Measurements from ENCODE around the gene TTLL13.
"Not testable (repeated sequence)": the region's sequence is repeated elsewhere in the genome, so short reads cannot be mapped to it uniquely, and the experiment has no call there.

The TTLL13 gene

DNA sequence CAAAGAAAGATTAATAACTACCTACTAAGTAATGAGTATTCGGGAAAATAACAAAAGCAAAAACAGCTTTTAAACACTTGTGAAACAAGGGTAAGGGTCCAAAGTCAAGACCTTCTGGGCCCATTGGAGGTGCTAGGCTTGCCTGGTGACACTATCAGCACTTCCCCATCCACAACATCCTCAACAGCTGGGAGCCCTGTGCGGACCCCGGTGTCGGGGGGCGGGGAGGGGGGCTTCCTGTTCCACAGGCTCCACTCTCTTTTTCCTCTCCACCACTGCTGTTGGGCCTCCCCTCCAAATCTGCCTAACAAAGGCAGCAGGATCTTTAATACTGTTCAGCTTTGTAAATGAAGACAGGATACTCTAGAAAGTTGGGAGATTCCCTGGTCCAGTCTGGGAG, 37.7 kb downstream of the TTLL13 start:
- DNase-seq (ENCODE audit: low read depth, low spot score): no peak

DNA sequence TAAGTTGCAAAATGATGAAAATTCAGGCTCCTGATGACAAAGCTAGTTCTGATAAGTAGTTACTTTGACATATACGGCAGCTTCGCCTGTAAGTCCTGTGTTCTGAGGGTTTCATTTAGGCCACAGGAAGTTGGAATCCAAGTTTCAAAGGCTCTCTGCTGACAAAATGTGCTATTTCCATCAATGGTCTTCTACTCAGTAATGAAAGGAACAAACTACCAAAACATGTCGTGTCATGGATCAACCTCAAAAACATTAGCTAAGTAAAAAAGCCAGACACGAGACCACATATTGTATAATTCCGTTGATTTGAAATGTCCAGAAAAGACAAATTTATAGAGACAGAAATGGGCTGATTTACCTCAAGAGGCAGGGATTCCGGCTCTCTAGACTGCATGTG, 38.6 kb downstream of the TTLL13 start:
- no peak for DNase-seq (ENCODE audit: low read depth, low spot score)

DNA sequence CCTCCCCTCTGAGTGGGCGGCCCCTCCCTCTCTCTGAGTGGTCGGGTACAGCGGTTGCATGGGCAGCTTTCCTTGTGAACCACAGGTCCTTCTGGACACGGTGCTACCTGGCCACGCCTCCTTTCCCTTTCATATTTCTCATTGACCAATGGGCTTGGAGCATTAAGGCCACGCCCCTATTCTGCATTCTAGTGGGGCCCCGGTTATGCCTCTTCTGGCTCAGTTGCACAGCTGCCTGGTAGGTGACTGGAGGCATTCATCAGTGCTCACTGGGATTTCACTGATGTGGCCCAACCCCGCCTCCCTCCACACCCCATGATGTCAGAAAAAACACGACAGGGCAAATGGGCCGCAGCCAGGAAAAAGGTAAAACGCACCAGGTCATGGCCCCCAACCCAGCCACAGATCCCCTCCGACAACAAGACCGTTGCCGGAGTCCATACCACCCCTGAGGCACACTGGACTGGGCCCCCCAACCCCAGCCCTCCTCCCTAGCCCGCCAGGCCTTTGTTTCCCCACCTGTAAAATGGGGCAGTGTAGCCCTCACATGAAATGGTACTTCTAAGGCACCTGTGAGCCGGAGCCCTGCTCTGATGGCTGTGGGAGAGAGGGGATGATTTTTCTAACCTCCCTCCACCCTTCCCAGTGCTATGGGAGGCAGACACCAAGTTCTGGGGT, 42.5 kb downstream of the TTLL13 start:
- DNase-seq (ENCODE audit: low read depth, low spot score): no peak

DNA sequence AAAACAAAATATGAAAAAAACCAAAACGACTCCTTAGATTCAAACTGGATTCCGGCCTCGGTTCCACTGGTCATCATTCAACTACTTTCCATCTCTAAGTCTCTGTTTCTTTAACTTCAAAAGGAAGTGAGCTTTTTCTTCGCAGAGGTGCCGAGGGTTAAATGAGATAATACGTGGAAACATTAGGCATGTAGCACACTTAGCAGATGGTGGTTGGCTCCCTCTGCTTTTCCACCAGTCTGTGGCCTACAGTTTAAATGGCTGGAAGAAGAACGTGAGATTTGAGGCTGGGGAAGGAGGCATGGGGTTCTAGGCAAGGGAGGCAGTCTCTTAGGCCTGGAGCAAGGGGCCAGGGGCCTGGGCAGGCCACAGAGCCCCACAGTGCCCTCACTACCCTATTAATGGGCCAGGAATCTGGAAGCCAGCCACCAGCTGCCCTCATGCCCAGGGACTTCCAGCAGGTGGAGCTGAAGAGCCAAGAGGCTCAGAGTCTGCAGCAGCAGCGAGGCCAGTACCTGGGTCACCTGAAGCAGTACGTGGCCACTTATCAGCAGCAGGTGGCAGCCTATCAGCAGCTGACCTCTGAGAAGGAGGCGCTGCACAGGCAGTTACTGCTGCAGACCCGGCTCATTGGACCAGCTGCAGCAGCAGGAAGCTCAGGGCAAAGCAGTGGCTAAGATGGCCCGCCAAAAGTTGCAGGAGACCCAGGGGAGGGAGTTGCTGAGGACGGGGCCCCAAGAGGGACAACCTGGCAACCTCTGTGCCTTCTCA, 43.9 kb downstream of the TTLL13 start:
- not testable (repeated sequence) for DNase-seq (ENCODE audit: low read depth, low spot score)

DNA sequence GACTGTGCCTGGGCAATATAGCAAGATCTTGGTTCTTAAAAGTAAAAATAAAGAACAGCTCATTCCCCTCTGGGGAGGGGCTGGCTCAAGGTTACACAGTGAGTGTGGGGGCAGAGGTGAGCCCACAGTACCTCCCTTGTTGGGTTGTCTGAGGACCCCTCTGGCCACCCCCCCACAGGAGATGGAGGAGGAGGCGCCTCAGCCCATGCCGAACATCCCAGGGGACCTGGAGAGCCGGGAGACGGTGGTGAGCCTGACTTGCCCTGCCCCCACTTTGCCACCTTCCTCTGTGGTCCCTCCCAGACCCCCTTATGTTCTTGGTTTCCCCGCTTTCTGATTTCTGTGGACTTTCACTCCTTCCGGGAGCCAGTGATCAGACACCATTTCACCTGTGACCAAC, 44.8 kb downstream of the TTLL13 start:
- no peak for DNase-seq (ENCODE audit: low read depth, low spot score)

DNA sequence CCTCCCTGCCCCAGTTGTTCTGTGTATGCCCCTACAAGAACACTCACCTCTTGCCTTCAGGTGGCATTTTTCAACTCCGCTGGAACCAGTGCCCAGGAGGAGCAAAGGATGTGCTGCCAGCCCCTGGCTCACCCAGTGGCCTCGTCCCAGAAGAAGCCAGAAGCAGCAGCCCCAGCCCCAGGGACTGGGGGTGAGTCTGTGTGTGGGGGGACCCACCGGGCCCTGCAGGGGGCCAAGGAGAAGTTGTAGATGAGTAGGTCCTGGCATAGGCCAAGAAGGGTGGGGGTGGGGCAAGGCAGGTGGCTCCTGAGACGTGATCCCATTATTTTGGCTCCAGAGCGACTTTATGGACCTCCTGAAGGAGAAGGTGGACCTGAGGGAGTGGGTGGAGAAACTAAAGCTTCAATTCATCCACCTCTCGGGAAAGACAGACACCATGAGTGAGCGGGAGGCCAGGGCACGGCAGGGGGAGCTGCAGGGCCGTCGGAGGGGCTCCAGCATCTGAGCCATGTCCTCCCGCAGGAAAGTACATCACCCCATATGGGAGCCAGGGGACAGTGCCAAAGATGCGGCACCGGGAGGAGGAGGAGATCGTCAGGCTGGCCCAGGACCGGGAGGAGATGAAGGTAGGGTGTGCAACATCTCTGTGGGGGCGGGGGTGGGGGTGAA, 45.4 kb downstream of the TTLL13 start:
- no peak for DNase-seq (ENCODE audit: low read depth, low spot score)

DNA sequence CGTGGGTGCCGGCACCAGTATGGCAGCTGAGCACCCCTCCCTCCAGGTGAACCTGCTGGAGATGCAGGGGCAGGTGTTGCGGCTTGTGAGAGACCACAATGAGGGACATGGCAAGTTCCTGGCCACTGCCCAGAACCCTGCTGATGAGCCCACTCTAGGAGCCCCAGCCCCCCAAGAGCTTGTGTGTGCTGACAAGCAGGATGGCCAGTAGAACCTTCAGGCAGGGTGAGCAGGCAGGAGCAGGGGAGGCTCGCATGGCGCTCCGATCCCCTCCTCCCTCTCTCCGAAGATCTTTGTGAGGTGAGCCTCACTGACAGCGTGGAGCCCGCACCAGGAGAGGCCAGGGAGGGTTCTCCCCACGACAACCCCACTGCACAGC, 45.9 kb downstream of the TTLL13 start:
- no peak for DNase-seq (ENCODE audit: low read depth, low spot score)

DNA sequence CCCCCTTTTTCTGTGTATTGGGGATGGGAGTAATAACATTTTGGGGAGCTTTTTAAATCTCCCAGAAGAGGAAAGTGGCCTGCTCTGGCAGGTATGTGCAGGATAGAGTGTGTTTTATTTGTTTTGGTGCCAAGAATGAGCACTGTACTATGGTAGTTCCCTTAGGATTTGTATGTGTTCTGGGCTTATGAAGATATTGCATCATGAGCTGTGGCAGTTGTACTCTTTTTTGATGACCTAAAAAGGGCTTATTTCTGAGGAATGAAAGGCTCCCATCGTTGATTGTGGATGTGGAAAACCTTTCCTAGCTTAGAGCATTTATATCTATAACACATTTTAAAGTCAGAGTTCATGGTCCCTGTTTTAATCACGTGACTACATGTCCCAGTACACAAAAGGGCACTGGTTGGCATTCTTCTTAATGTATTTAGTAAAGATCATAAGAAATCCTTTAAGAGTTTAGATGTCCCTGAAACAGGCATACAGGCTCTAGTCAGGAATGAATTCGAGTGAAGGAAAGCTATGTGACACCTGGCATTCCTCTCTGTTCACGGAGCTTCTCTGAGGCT, 47.0 kb downstream of the TTLL13 start:
- DNase-seq (ENCODE audit: low read depth, low spot score): not testable (repeated sequence)

DNA sequence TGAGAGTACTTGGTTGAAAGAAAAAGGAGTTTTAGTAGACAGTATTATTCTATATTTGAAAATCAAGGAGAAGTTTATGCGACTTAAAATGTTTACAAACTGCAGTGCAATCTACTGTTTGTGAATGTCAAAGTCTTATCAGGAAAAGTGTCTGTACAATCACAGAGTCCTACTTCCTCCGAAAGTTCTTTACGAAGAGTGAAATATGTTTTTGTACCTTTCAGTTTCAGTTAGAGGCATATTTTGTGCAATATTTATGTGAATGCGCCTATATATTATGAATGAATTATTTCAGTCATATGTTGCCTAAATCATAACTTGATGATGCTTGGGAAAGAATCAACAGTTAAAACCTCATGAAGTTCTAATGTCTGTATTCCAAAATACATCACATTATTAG, 47.7 kb downstream of the TTLL13 start:
- DNase-seq (ENCODE audit: low read depth, low spot score): no peak

DNA sequence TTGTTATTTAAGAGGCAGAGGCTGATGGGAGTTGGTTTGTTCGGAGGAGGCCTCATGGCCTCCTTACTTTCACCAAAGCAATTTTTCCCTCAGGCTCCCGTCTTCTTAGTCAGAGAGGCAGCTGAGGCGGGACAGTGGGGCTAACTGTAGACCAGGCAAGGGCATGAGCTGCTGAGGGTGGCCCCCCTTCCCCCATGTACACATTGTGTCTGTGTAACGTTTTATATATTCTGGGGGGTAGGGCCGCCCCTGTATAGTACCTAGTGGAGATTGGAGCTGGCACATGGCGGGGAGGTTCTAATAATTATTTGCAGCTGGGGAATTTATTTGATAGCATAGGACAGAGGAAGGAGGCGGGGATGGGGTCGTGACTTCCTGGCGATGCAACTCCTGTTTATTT, 51.2 kb downstream of the TTLL13 start:
- DNase-seq (ENCODE audit: low read depth, low spot score): no peak

DNA sequence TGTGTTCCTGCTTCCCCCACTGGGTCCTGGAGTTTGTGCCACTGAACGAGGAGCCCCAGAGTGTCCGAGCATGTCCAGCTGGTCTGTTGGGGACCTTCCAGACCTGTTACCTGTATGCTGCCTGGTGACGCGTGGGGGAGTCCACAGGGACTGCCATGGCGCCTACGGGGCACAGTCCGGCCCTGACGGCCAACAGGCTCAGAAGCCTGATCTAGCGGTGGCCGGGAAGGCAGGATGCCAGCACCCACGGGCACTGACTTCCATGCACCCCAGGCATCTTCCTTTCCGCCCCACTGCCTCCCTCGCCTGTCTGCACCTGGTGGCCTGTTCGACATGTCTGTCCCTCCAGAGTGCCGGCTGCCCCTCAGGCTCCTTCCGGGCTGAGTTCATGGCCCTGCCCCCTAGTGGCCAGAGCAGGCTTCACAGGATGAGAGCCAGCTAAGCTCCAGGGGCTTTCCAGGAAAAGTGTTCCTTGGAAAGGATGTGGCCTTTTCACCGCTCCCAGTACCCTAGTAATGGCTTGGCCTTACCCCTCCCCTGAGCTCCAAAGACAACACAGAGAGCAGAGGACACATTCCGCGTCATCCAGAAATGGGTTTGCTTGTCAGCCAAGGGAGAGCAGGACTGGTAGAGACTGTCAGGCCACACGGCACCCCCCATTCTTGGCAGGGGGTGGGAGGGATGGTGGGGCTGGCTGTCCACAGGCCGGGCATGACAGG, 51.8 kb downstream of the TTLL13 start:
- DNase-seq (ENCODE audit: low read depth, low spot score): peak; percentile 26

DNA sequence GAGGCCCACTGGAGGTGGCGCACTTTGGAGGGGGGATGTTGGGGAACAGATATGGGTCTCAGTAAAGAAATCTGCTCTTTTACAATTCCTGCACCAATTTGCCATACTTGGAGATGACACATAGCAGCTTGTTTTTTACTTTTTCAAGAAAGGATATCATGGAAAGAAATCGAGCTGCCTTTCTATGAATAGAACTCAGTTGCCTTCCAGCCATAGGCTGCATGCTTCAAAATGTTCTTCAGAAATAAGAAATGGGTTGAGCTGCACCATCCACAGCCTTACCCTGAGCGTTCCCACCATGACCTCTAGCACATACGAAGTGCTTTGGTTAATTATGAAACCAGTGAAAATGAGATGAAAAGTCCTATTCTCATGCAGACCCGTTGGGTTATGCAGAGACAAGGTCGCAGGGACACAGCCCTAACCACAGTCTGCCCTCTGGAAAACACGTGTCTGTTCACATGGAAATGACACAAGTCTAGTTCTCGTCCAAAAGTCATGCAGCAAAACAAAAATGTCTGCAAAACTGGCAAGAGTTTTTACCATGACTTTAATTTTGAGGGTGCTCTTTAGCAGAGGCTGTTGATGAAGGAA, 52.4 kb downstream of the TTLL13 start:
- no peak for DNase-seq (ENCODE audit: low read depth, low spot score)

DNA sequence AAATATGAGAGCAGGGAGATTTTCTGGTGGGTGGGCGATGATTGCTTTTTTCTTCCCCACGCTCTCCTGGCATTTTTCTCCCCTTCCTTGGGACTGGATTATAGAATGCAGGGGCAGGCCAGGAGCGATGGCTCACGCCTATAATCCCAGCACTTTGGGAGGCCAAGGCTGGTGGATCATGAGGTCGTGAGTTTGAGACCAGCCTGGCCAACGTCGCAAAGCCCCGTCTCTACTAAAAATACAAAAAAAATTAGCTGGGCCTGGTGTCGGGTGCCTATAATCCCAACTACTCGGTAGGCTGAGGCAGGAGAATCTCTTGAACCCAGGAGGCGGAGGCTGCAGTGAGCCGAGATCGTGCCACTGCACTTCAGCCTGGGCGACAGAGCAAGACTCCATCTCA, 56.0 kb downstream of the TTLL13 start:
- DNase-seq (ENCODE audit: low read depth, low spot score): not testable (repeated sequence)

DNA sequence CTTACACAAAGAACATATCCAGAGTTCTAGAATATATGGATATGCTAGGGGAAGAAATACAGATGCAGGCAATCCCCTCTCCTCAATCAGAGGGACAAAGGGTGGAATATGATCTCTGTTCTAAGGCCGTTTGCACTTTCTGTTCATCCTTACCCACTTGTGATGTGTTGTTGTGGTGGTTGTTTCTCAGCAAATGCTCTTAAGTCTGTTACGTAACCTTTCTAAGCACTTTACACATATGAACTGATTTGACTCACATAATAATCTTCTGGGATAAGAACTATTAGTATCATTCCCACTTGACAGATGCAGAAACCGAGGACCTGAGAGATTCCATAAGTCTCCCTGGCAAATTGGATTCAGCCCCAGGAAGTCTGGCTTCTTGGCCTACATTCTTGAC, 56.6 kb downstream of the TTLL13 start:
- no peak for DNase-seq (ENCODE audit: low read depth, low spot score)

DNA sequence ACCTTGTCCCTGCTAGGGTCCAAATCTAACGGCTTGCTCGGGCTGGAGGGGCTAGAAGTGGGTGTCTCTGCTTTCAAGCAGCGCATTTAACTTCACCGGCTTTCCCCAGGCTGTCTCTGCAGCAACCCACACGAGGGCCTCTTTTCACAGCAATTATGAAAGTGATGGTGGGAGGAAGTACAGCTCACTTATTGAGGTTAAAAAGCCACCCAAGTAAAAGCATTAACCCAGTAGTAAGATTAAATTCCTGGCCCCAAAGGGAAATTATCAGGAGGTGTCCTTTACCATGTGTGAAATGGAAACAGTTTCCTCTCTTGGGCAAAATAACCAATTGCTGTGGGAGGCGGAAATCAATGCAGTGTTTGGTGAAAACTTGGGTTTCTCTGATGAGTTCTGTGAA, 57.2 kb downstream of the TTLL13 start:
- DNase-seq (ENCODE audit: low read depth, low spot score): no peak

DNA sequence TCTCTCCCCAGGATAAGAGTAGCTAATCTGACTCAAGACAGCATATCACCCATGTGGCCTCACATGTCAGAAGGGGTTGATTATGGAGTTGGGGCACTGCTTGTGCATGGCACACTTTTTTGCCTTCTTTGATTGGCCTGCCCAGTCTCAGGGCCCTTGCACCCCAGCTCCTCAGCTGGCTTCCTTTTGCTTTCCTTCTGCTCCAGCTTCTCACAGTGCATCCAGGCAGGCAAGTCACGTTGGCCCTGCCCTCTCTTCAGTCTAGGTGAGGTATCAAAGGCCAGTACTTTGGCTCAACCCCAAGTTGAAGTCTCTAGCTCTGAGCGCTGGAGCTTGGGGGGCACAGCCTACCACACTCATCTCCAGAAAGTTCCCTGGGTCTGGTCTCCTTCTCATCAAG, 58.3 kb downstream of the TTLL13 start:
- no peak for DNase-seq (ENCODE audit: low read depth, low spot score)

DNA sequence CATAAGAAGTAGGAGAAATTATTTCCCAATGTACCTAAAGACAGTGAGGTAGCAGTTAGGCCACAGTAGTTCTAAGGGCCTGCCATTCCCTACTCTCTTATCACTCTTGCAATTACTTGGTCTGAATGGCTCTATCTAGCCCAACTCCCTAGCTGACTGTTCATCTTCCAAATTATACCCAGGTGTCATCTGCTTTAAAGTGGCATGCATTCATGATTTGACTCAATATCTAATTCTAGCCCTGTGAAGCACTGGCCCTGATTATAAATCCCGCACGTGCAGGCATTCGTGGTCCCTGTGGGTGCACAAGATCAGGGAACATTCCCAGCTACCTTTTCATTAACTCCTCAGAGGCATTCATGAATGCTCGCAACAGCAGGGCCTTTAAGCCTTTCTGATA, 59.7 kb downstream of the TTLL13 start:
- DNase-seq (ENCODE audit: low read depth, low spot score): no peak
